Neural progenitor cell (in vitro differentiated cells): Measurements from ENCODE around the gene RBM25. TPM values are rescaled to one million over a fixed set of nuclear protein-coding genes. Genes with fewer than 3 reads are reported as not detected.
A peak's percentile ranks its signal among the peaks of the same experiment; 100 is the strongest.

Experiments
- DNase-seq: peaks from one replicate; pipeline ENCODE4 v3.0.0-alpha.2; 2016; ENCODE audit warnings: low spot score
- H2AFZ ChIP-seq: fragments of 200-600 bp; sonication (generic); replicated peaks from 2 replicates; pipeline ENCODE4 v1.6.1; 2016; ENCODE audit warnings: antibody characterized with exemption
- H3F3A ChIP-seq: fragments of 200-600 bp; sonication (generic); 2 replicates; pipeline ENCODE4 v1.6.1; 2016; ENCODE audit warnings: antibody characterized with exemption, low read depth
- H3K27ac ChIP-seq: fragments of 200-600 bp; sonication (generic); 2 replicates; pipeline ENCODE4 v1.5.1; 2016; ENCODE audit warnings: mild to moderate bottlenecking
- H3K27me3 ChIP-seq: fragments of 200-600 bp; sonication (generic); 2 replicates; pipeline ENCODE4 v1.6.1; 2016; ENCODE audit warnings: mild to moderate bottlenecking, moderate library complexity
- H3K36me3 ChIP-seq: fragments of 200-600 bp; sonication (generic); 2 replicates; pipeline ENCODE4 v1.5.1; 2016
- H3K4me1 ChIP-seq: fragments of 200-600 bp; sonication (generic); 2 replicates; pipeline ENCODE4 v1.6.1; 2016; ENCODE audit warnings: mixed run types
- H3K4me2 ChIP-seq: fragments of 200-600 bp; sonication (generic); 2 replicates; pipeline ENCODE4 v1.6.1; 2016
- H3K4me3 ChIP-seq: fragments of 200-600 bp; sonication (generic); 2 replicates; pipeline ENCODE4 v1.5.1; 2016
- H3K79me2 ChIP-seq: fragments of 200-600 bp; sonication (generic); 2 replicates; pipeline ENCODE4 v1.6.1; 2016; ENCODE audit warnings: low read depth
- H3K9ac ChIP-seq: fragments of 200-600 bp; sonication (generic); 2 replicates; pipeline ENCODE4 v1.6.1; 2016
- H3K9me3 ChIP-seq: fragments of 200-600 bp; sonication (generic); 2 replicates; pipeline ENCODE4 v1.5.1; 2016; ENCODE audit warnings: low read depth
- H4K20me1 ChIP-seq: fragments of 200-600 bp; sonication (generic); 2 replicates; pipeline ENCODE4 v1.6.1; 2016; ENCODE audit warnings: low read depth
- H3K27ac Mint-ChIP-seq: 3 replicates; pipeline ENCODE4 v1.8.0; 2021; ENCODE audit warnings: mixed read lengths
- H3K27me3 Mint-ChIP-seq: 2 replicates; pipeline ENCODE4 v1.8.0; 2022; ENCODE audit warnings: low read depth, mild to moderate bottlenecking, inconsistent platforms, moderate library complexity, mixed read lengths; ENCODE audit not compliant: insufficient read depth
- H3K36me3 Mint-ChIP-seq: 3 replicates; pipeline ENCODE4 v1.8.0; 2021; ENCODE audit warnings: mixed read lengths
- H3K4me1 Mint-ChIP-seq: 3 replicates; pipeline ENCODE4 v1.8.0; 2021; ENCODE audit warnings: mixed read lengths
- H3K4me3 Mint-ChIP-seq: 3 replicates; pipeline ENCODE4 v1.8.0; 2021; ENCODE audit warnings: mild to moderate bottlenecking, moderate library complexity, mixed read lengths
- H3K9me3 Mint-ChIP-seq: 3 replicates; pipeline ENCODE4 v1.8.0; 2020; ENCODE audit warnings: mixed read lengths
- CTCF ChIP-seq: fragments of 200-600 bp; sonication (generic); IDR thresholded peaks from 2 replicates; pipeline ENCODE4 v1.5.1; 2017; ENCODE audit warnings: antibody characterized with exemption, mild to moderate bottlenecking
- EZH2phosphoT487 ChIP-seq: fragments of 200-600 bp; sonication (generic); IDR thresholded peaks from 2 replicates; pipeline ENCODE4 v1.6.1; 2017; ENCODE audit warnings: antibody characterized with exemption
- small RNA-seq: library from RNA; depleted of rRNA; stranded (forward); fragments of <200 nt; gene quantifications from one replicate; pipeline ENCODE3, GENCODE V24; 2015
- total RNA-seq: library from RNA; depleted of rRNA; stranded (reverse); fragments of >200 nt; gene quantifications from 2 replicates; pipeline ENCODE4 v1.2.3, GENCODE V29; 2015; ENCODE audit warnings: low replicate concordance

Gene RBM25
- total RNA-seq, 1 donor from 2014 or later, result 162 TPM

DNA sequence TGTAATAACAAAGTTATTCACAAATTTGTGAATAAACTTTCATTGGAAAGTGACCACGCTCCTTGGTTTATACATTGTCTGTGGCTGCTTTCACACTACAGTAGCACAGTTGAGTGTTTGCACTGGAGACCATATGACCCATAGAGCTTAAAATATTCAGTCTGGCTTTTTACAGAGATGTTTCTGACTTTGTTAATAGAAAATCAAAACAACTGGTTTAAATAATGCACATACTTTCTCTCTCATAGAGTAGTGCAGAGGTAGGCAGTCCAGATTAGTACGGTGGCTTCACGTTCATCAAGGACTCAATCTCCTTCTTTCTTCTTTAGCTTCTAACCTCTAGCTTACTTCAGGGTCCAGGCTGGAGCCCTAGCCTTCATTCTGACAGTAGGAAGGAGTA is 114.2 kb downstream of the RBM25 start:
- no peak overlapping the region for H3K9ac ChIP-seq
- no peak for DNase-seq
- no peaks in the 10 kb centered on the region for H3K27me3 ChIP-seq
- no peaks in the 10 kb centered on the region for H4K20me1 ChIP-seq
- Mint-ChIP-seq H3K4me3 (no peak overlapping the region), H3K27me3 (no peaks in the 10 kb centered on the region), H3K36me3 (peaks cover 31% of the 10 kb centered on the region), H3K9me3 (no peaks in the 10 kb centered on the region), H3K4me1 (peaks cover 6% of the 10 kb centered on the region), H3K27ac (no peak overlapping the region)
- no peak overlapping the region for H3K4me3 ChIP-seq
- H3K27ac ChIP-seq, result no peak overlapping the region
- H3F3A ChIP-seq, result peaks cover 7% of the 10 kb centered on the region
- no peak for TF ChIP-seq CTCF
- TF ChIP-seq EZH2phosphoT487, result no peak
- no peak overlapping the region for H2AFZ ChIP-seq
- no peaks in the 10 kb centered on the region for H3K79me2 ChIP-seq
- no peaks in the 10 kb centered on the region for H3K9me3 ChIP-seq
- H3K4me2 ChIP-seq, result no peak overlapping the region
- H3K4me1 ChIP-seq, result no peaks in the 10 kb centered on the region
- peaks cover 21% of the 10 kb centered on the region for H3K36me3 ChIP-seq

GRCh38 chr14:73173092-73173735 is 114.9 kb downstream of the RBM25 start:
- no peak for TF ChIP-seq EZH2phosphoT487
- TF ChIP-seq CTCF, result peak; percentile 57
- no peaks in the 10 kb centered on the region for H3K27me3 Mint-ChIP-seq

More at GRCh38 chr14:73173092-73173735, 114.9 kb downstream of the RBM25 start:
- Mint-ChIP-seq H3K27ac (no peak overlapping the region), H3K36me3 (peaks cover 30% of the 10 kb centered on the region), H3K4me1 (peaks cover 6% of the 10 kb centered on the region), H3K4me3 (no peak overlapping the region), H3K9me3 (no peaks in the 10 kb centered on the region)
- no peaks in the 10 kb centered on the region for H3K9me3 ChIP-seq
- H3F3A ChIP-seq, result peaks cover 7% of the 10 kb centered on the region
- no peak overlapping the region for H2AFZ ChIP-seq
- DNase-seq, result peak; percentile 35
- no peak overlapping the region for H3K4me3 ChIP-seq
- no peaks in the 10 kb centered on the region for H4K20me1 ChIP-seq
- H3K27ac ChIP-seq, result no peak overlapping the region
- H3K27me3 ChIP-seq, result no peaks in the 10 kb centered on the region
- no peak overlapping the region for H3K4me2 ChIP-seq
- H3K9ac ChIP-seq, result no peak overlapping the region
- H3K79me2 ChIP-seq, result no peaks in the 10 kb centered on the region
- no peaks in the 10 kb centered on the region for H3K4me1 ChIP-seq
- H3K36me3 ChIP-seq, result peaks cover 21% of the 10 kb centered on the region

Small RNAs within 50 kb of the gene (small RNA-seq; reads per million reads assigned to genes)
- not detected for gene RN7SL586P

Other genes starting within 250 kb of the RBM25 start
- not detected in 2 replicates for gene DPF3, start 164.4 kb upstream of the RBM25 start, total RNA-seq
- gene DCAF4, start 132.1 kb upstream of the RBM25 start, total RNA-seq, result 3.7 and 7.2 TPM in 2 replicates
- gene ZFYVE1, start 31.4 kb upstream of the RBM25 start, total RNA-seq, result 14.3 and 14.7 TPM in 2 replicates
- gene PSEN1, start 78.0 kb downstream of the RBM25 start, total RNA-seq, result 55.3 and 80.5 TPM in 2 replicates
- gene PAPLN, start 179.0 kb downstream of the RBM25 start, total RNA-seq, result 17.3 and 23.7 TPM in 2 replicates